ENCODE results near the gene RAB3IL1.

- TF ChIP-seq POLR2AphosphoS5 (IDR thresholded peaks at IDR 0.05; ENCODE audit: low read depth, low read length) (no peak), POLR2A (IDR thresholded peaks at IDR 0.05; ENCODE audit: low read depth, low read length) (no peak), TAF1 (IDR thresholded peaks at IDR 0.05; ENCODE audit: borderline replicate concordance, low read depth, low read length) (no peak)
Observed at GRCh38 chr11:61885784-61886580, 31.4 kb downstream of the RAB3IL1 start.
